Hippocampal formation (tissue), 2 donors: ENCODE measurements around the gene WDR75.
"Not testable (repeated sequence)": the region's sequence is repeated elsewhere in the genome, so short reads cannot be mapped to it uniquely, and the experiment has no call there.

Source experiments
- DNase-seq, 2 donors: peaks; one replicate each; lab custom pipeline; 2025; lab: John Stamatoyannopoulos, UW

Gene WDR75

GRCh38 chr2:189441709-189442074, 418 bp downstream of the WDR75 start:
- no peak for DNase-seq

- DNase-seq = no peak
These were observed 1.2 kb downstream of the WDR75 start for GRCh38 chr2:189442468-189442867.

- DNase-seq = no peak
These were observed 3.0 kb downstream of the WDR75 start for GRCh38 chr2:189444322-189444721.

- DNase-seq = no peak
These were observed 5.5 kb downstream of the WDR75 start for GRCh38 chr2:189446780-189447179.

GRCh38 chr2:189454009-189454408, 12.7 kb downstream of the WDR75 start:
- no peak for DNase-seq

- DNase-seq = no peak
These were observed 23.8 kb downstream of the WDR75 start for GRCh38 chr2:189465076-189465475.

GRCh38 chr2:189465478-189465877, 24.2 kb downstream of the WDR75 start:
- DNase-seq = no peak

GRCh38 chr2:189466046-189466445, 24.8 kb downstream of the WDR75 start:
- DNase-seq = no peak

- no peak for DNase-seq
These were observed 25.4 kb downstream of the WDR75 start for GRCh38 chr2:189466656-189467055.

GRCh38 chr2:189467160-189467559, 25.9 kb downstream of the WDR75 start:
- DNase-seq = no peak

GRCh38 chr2:189467593-189467992, 26.3 kb downstream of the WDR75 start:
- DNase-seq = no peak

- no peak for DNase-seq
These were observed 33.3 kb downstream of the WDR75 start for GRCh38 chr2:189474526-189474925.

- DNase-seq = no peak
These were observed 36.5 kb downstream of the WDR75 start for GRCh38 chr2:189477756-189478155.

GRCh38 chr2:189478289-189478688, 37.0 kb downstream of the WDR75 start:
- not testable (repeated sequence) for DNase-seq

- DNase-seq = no peak
These were observed 39.8 kb downstream of the WDR75 start for GRCh38 chr2:189481071-189481470.

GRCh38 chr2:189483571-189483970, 42.3 kb downstream of the WDR75 start:
- DNase-seq = no peak

- no peak for DNase-seq
These were observed 42.9 kb downstream of the WDR75 start for GRCh38 chr2:189483980-189484740.

- no peak for DNase-seq
These were observed 43.9 kb downstream of the WDR75 start for GRCh38 chr2:189485146-189485545.

GRCh38 chr2:189486237-189486770, 45.0 kb downstream of the WDR75 start:
- DNase-seq = no peak

- DNase-seq = no peak
These were observed 46.2 kb downstream of the WDR75 start for GRCh38 chr2:189487283-189488007.

GRCh38 chr2:189488008-189488310, 46.7 kb downstream of the WDR75 start:
- DNase-seq = no peak

GRCh38 chr2:189492451-189492850, 51.2 kb downstream of the WDR75 start:
- DNase-seq = no peak

- no peak for DNase-seq
These were observed 56.9 kb downstream of the WDR75 start for GRCh38 chr2:189498205-189498604.
